ENCODE measurements around the gene ASB14.

ASB14 gene

DNA sequence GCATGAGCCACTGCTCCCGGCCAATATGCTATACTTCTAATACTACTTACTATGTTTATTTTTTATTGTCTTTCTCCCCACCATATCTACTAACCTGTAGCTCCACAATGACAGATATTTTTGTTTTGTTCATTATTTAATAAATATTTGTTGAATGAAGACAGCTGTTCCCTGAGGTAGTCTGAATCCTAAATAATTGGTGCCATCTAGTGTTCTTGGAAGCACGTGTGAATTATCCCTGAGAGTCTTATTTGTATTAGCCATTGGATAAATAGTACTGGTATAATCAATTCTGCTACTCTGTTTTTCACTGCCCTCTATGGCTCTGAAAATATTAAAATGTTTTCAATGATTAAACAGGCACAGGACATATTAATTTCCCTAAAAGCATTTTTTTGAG lies 70.6 kb downstream of the ASB14 start:
- Histone ChIP-seq H3K36me3 (ENCODE audit: control insufficient read depth, insufficient read depth, low read length, severe bottlenecking) (no peaks in the 10 kb centered on the region), H3K27me3 (replicated peaks; ENCODE audit: control insufficient read depth, insufficient read depth, low read length) (no peaks in the 10 kb centered on the region), H3K4me3 (ENCODE audit: low read length) (no peak overlapping the region), H3K4me1 (ENCODE audit: control insufficient read depth, insufficient read depth, low read length) (peaks cover 4% of the 10 kb centered on the region), H3K9ac (ENCODE audit: low read length) (no peak overlapping the region), H3K9me3 (ENCODE audit: control insufficient read depth, low read length) (no peaks in the 10 kb centered on the region)
- peak; percentile 48 for DNase-seq (ENCODE audit: low read depth)

All from adipocyte (in vitro differentiated cells).